B cell (primary cell): ENCODE measurements around the gene CARMIL3. TPM values are rescaled to one million over a fixed set of nuclear protein-coding genes. Genes with fewer than 3 reads are reported as not detected.

Source experiments
- ATAC-seq: fragments of 200-7000 bp; cut with Tn5 transposase; one replicate; pipeline ENCODE4 v1.10.0; 2021; ENCODE audit warnings: low read depth, mild to moderate bottlenecking, moderate number of reproducible peaks, moderate library complexity
- CTCF ChIA-PET: fragments of 350-600 bp; sonication (Branson Sonifier 250); formaldehyde crosslinking; loops from one replicate; lab custom pipeline; 2021; ENCODE audit warnings: antibody characterized with exemption, inconsistent platforms; lab: Charles Lee
- POLR2A ChIA-PET: fragments of 350-600 bp; sonication (Branson Sonifier 250); formaldehyde crosslinking; loops from one replicate; lab custom pipeline; 2021; ENCODE audit warnings: antibody characterized with exemption; lab: Charles Lee
- DNase-seq: peaks from one replicate; pipeline ENCODE4 v3.0.0; 2013
- H2AFZ ChIP-seq: 2 replicates; pipeline ENCODE4 v1.6.1; 2012; ENCODE audit warnings: mild to moderate bottlenecking, low read depth, low read length; ENCODE audit not compliant: insufficient read depth, poor library complexity, severe bottlenecking
- H3K27ac ChIP-seq, 2 donors: 1 replicate in 1 of 2; 2 replicates in 1 of 2; pipeline ENCODE4 v1.5.1; 2012 to 2013; ENCODE audit warnings: low read length in 2 of 2, mild to moderate bottlenecking in 2 of 2, moderate library complexity in 1 of 2
- H3K27me3 ChIP-seq, 4 experiments: fragments of 200-600 bp in 1 of 4; sonication (generic) in 1 of 4; replicated peaks in 1 of 4; 1 replicate in 2 of 4; 2 replicates in 2 of 4; pipeline versions ENCODE4 v1.6.1 to v1.7.0; 2013 to 2016; ENCODE audit warnings: low read length in 3 of 4, mild to moderate bottlenecking in 2 of 4, mixed read lengths in 1 of 4, moderate library complexity in 1 of 4; ENCODE audit not compliant: insufficient read depth in 4 of 4, control insufficient read depth in 3 of 4; ENCODE audit errors: control extremely low read depth in 1 of 4
- H3K36me3 ChIP-seq, 2 experiments: replicated peaks in 1 of 2; 1 replicate in 1 of 2; 2 replicates in 1 of 2; pipeline versions ENCODE4 v1.6.1 to v1.7.1; 2013; ENCODE audit warnings: low read length in 1 of 2; ENCODE audit not compliant: insufficient read depth in 2 of 2, control insufficient read depth in 1 of 2; ENCODE audit errors: control extremely low read depth in 1 of 2, extremely low read depth in 1 of 2
- H3K4me1 ChIP-seq, 2 donors: fragments of 200-600 bp in 1 of 2; sonication (generic) in 1 of 2; 1 replicate in 1 of 2; 2 replicates in 1 of 2; pipeline versions ENCODE4 v1.5.1 to v1.6.1; 2013 to 2017; ENCODE audit warnings: low read length in 2 of 2; ENCODE audit not compliant: control insufficient read depth in 2 of 2, insufficient read depth in 2 of 2
- H3K4me2 ChIP-seq: replicated peaks from 2 replicates; pipeline ENCODE3; 2012; ENCODE audit warnings: mild to moderate bottlenecking, low read depth, low read length; ENCODE audit not compliant: poor library complexity, severe bottlenecking
- H3K4me3 ChIP-seq, 5 experiments: fragments of 200-600 bp in 1 of 5; sonication (generic) in 1 of 5; 1 replicate in 3 of 5; 2 replicates in 2 of 5; pipeline versions ENCODE4 v1.5.1 to v1.7.0; 2011 to 2016; ENCODE audit warnings: low read length in 4 of 5, mild to moderate bottlenecking in 4 of 5, low read depth in 2 of 5, control low read depth in 1 of 5, moderate library complexity in 1 of 5; ENCODE audit not compliant: insufficient read depth in 1 of 5; ENCODE audit errors: control extremely low read depth in 1 of 5, extremely low read depth in 1 of 5
- H3K79me2 ChIP-seq: fragments of 200-600 bp; sonication (generic); one replicate; pipeline ENCODE4 v1.6.0; 2016; ENCODE audit warnings: low read length; ENCODE audit not compliant: control insufficient read depth, insufficient read depth
- H3K9ac ChIP-seq: fragments of 200-600 bp; sonication (generic); 2 replicates; pipeline ENCODE4 v1.6.1; 2017; ENCODE audit warnings: mild to moderate bottlenecking, low read length, moderate library complexity
- H3K9me3 ChIP-seq, 3 donors: one replicate each; pipeline versions ENCODE4 v1.6.1 to v1.7.1; 2013; ENCODE audit warnings: low read length in 2 of 3; ENCODE audit not compliant: control insufficient read depth in 2 of 3, insufficient read depth in 1 of 3; ENCODE audit errors: control extremely low read depth in 1 of 3
- H4K20me1 ChIP-seq: 2 replicates; pipeline ENCODE4 v1.6.0; 2012; ENCODE audit warnings: mild to moderate bottlenecking, low read length; ENCODE audit not compliant: insufficient read depth, control insufficient read depth, poor library complexity, severe bottlenecking
- H3K27ac Mint-ChIP-seq: one replicate; pipeline ENCODE4 v1.8.0; 2021; ENCODE audit warnings: mixed read lengths
- H3K27me3 Mint-ChIP-seq: one replicate; pipeline ENCODE4 v1.8.0; 2021; ENCODE audit warnings: mixed read lengths
- H3K4me1 Mint-ChIP-seq: one replicate; pipeline ENCODE4 v1.8.0; 2021; ENCODE audit warnings: mixed read lengths
- H3K4me3 Mint-ChIP-seq: one replicate; pipeline ENCODE4 v1.8.0; 2021; ENCODE audit warnings: mixed read lengths
- H3K9me3 Mint-ChIP-seq: one replicate; pipeline ENCODE4 v1.8.0; 2022; ENCODE audit warnings: mixed read lengths; ENCODE audit not compliant: insufficient read depth
- CTCF ChIP-seq: fragments of 200-600 bp; IDR thresholded peaks from one replicate; pipeline ENCODE4 v1.8.0; 2022; ENCODE audit warnings: antibody characterized with exemption, mild to moderate bottlenecking
- EZH2 ChIP-seq: IDR thresholded peaks from 2 replicates; pipeline ENCODE4 v1.6.1; 2012; ENCODE audit warnings: borderline replicate concordance, low read depth, mild to moderate bottlenecking, moderate library complexity, low read length; ENCODE audit not compliant: insufficient read depth, poor library complexity, severe bottlenecking
- WGBS: methylation state at CpG from one replicate; pipeline ENCODE4 v1.1.5; 2013; ENCODE audit warnings: missing lambda C conversion rate; ENCODE audit not compliant: insufficient coverage; 5-methylcytosine and 5-hydroxymethylcytosine counted together
- intact Hi-C: fragments of 100-400 bp; cut with micrococcal nuclease; formaldehyde crosslinking; loops from one replicate; pipeline ENCODE4 v1.10.0; 2022
- polyA plus RNA-seq: library from polyadenylated mRNA; depleted of rRNA; stranded (reverse); fragments of >200 nt; gene quantifications from 2 replicates; pipeline ENCODE4 v1.2.3, GENCODE V29; 2012
- total RNA-seq, 2 donors: library from RNA; stranded (reverse); fragments of 120-200 nt in 1 of 2; gene quantifications; 1 replicate in 1 of 2; 2 replicates in 1 of 2; pipeline versions ENCODE4 v1.2.3 to v1.2.4, GENCODE V29; 2013 to 2022

CARMIL3 gene
- total and polyA plus RNA-seq, 2 donors (not counting 1 experiment from before 2014, with no cell fraction given), result 1.0 to 7.2 TPM

DNA sequence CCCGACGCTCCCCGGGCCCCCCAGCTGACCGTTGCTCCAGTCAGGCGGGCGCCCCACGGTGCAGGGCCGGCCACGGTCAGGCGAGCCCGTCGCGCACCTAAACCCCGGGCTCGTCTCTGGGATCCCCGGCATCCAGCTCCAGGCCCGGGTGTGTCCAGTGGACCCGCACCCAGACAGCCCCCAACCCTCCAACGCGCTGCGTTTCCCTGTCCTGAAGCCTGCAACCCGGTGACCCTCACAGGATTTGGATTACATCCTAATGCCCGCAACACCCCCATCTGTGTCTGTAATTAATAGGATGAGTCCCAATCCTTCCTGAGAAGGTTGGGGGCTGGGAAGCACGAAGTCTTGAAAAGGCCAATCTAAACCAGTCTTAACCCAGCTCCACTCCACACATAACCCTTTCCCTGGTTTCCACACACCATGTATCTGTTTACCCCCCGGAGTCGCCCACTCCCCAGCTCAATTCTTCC is 30.0 kb downstream of the CARMIL3 start:
- Mint-ChIP-seq H3K9me3 (no peaks in the 10 kb centered on the region), H3K27me3 (no peaks in the 10 kb centered on the region), H3K4me3 (peak overlapping the region; percentile 82), H3K4me1 (peaks cover 26% of the 10 kb centered on the region), H3K27ac (peak overlapping the region; percentile 91)
- no peaks in the 10 kb centered on the region for H3K27me3 ChIP-seq
- peaks cover 9% of the 10 kb centered on the region for H3K79me2 ChIP-seq
- TF ChIP-seq CTCF (no peak), EZH2 (no peak)
- H2AFZ ChIP-seq, result peak overlapping the region; percentile 77
- H3K9ac ChIP-seq, result peak overlapping the region; percentile 68
- no peak for ATAC-seq
- peaks cover 18 to 21% of the 10 kb centered on the region in 2 donors for H3K4me1 ChIP-seq
- WGBS, result 15% methylated on average over 19 of the region's 26 CpGs
- DNase-seq, result no peak
- intact Hi-C loops, result loop anchor here (1.0 to 2.0 kb wide), 5 partner anchors 13 to 66 kb away; partner anchors contain the start of genes CARMIL3, DCAF11, NRL and PCK2
- ChIA-PET CTCF (interaction anchor here (0.6 to 8.0 kb wide), 8 partner anchors 11 to 550 kb away, joined by 3 to 96 read pairs (median 5); partner anchors contain the start of genes DCAF11, IRF9, PCK2 and TINF2), POLR2A (interaction anchor here (0.6 to 2.6 kb wide), 8 partner anchors 9 to 114 kb away, joined by 3 to 22 read pairs (median 8); partner anchors contain the start of genes CARMIL3, DCAF11, EMC9 and NRL)
- peak overlapping the region; percentile 92 for H3K4me2 ChIP-seq
- no peaks in the 10 kb centered on the region for H4K20me1 ChIP-seq
- H3K27ac ChIP-seq, result peak overlapping the region; percentile 75 to 77
- peak overlapping the region in 4 of 5 experiments; percentile 56 to 78 (median 70) for H3K4me3 ChIP-seq
- no peaks in the 10 kb centered on the region for H3K36me3 ChIP-seq
- no peaks in the 10 kb centered on the region for H3K9me3 ChIP-seq

DNA sequence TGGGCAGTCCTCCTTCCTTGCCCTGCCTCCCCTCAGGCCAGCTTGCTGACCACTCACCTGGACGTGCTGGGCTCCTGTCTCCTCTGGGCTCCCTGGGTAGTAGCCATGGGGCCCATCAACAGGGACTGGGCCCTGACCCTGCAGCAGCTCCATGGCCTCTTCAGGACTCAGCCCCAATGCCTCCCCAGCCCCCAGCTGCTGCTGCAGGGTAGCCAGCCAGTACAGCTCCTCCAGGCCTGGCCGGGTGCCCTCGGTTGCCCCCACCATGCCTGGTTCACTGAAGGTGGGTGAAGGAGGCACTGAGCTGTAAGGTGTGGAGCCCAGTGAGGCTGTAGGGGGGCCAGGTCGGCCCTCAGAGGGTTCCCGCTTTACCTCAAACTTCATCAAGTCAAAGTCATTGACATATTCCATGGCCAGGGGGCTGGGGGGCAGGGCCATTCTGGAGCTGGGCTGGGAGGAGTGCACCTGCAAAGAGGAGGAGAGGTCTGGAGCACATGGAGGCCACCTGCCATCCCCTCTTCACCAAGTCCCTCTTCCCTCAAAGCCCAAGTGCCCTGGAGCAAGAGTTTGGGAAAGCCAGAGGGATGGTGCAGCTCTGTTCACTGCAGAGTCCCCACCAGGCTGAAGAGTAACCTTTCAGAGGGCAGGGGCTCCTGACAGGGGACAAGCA is 30.7 kb downstream of the CARMIL3 start:
- no peak overlapping the region for H3K4me3 ChIP-seq
- POLR2A ChIA-PET, result interaction anchor here (0.5 to 2.3 kb wide), 8 partner anchors 11 to 87 kb away, joined by 3 to 22 read pairs (median 4); partner anchors contain the start of genes CARMIL3, CPNE6, DCAF11 and NRL
- 100% methylated on average over 1 of the region's 5 CpGs for WGBS
- H2AFZ ChIP-seq, result no peak overlapping the region
- CTCF ChIA-PET, result interaction anchor here (1.1 to 8.0 kb wide), 4 partner anchors 11 to 78 kb away, joined by 5 to 96 read pairs (median 56); partner anchors contain the start of genes IRF9 and PCK2
- no peak overlapping the region for H3K9ac ChIP-seq
- no peak for ATAC-seq
- peak overlapping the region; percentile 82 for H3K4me3 Mint-ChIP-seq
- no peaks in the 10 kb centered on the region for H4K20me1 ChIP-seq
- no peaks in the 10 kb centered on the region for H3K27me3 Mint-ChIP-seq
- peaks cover 3% of the 10 kb centered on the region for H3K79me2 ChIP-seq
- H3K9me3 ChIP-seq, result no peaks in the 10 kb centered on the region
- TF ChIP-seq CTCF, result no peak
- peaks cover 18 to 21% of the 10 kb centered on the region in 2 donors for H3K4me1 ChIP-seq
- intact Hi-C loops, result no loop called here
- DNase-seq, result no peak
- H3K9me3 Mint-ChIP-seq, result no peaks in the 10 kb centered on the region
- H3K27me3 ChIP-seq, result no peaks in the 10 kb centered on the region
- peak overlapping the region; percentile 91 for H3K27ac Mint-ChIP-seq
- H3K27ac ChIP-seq, result no peak overlapping the region
- no peaks in the 10 kb centered on the region for H3K36me3 ChIP-seq
- no peak overlapping the region for H3K4me2 ChIP-seq
- H3K4me1 Mint-ChIP-seq, result peaks cover 23% of the 10 kb centered on the region
